HEK293T (cell line): ENCODE data around the gene MPP3.
"Not testable (repeated sequence)": the region's sequence is repeated elsewhere in the genome, so short reads cannot be mapped to it uniquely, and the experiment has no call there.

Source experiments
- CTCF ChIA-PET: fragments of 350-600 bp; formaldehyde crosslinking; extraction: SDS; loops from one replicate; lab custom pipeline; 2021; ENCODE audit warnings: antibody characterized with exemption, inconsistent platforms; lab: Yijun Ruan, JAX
- POLR2A ChIA-PET: fragments of 350-600 bp; formaldehyde crosslinking; extraction: SDS; loops from one replicate; lab custom pipeline; 2020; ENCODE audit warnings: antibody characterized with exemption, inconsistent platforms; lab: Yijun Ruan, JAX
- DNase-seq: peaks from one replicate; pipeline ENCODE4 v3.0.0; 2012; ENCODE audit warnings: mixed read lengths; ENCODE audit errors: extremely low spot score
- ARNT ChIP-seq: fragments of 450-650 bp; IDR thresholded peaks from 2 replicates; pipeline ENCODE4 v1.6.1; 2017; ENCODE audit warnings: mild to moderate bottlenecking
- BHLHE40 ChIP-seq: fragments of 450-650 bp; IDR thresholded peaks from 2 replicates; pipeline ENCODE4 v1.6.1; 2016; ENCODE audit warnings: mild to moderate bottlenecking, moderate library complexity, borderline replicate concordance
- CTBP1 ChIP-seq: fragments of 450-650 bp; IDR thresholded peaks from 2 replicates; pipeline ENCODE4 v1.6.1; 2016; ENCODE audit warnings: borderline replicate concordance
- ELF4 ChIP-seq: fragments of 450-650 bp; IDR thresholded peaks from 2 replicates; pipeline ENCODE4 v1.6.1; 2017; ENCODE audit warnings: antibody characterized with exemption
- FOXA1 ChIP-seq: fragments of 450-650 bp; IDR thresholded peaks from 2 replicates; pipeline ENCODE4 v1.6.1; 2016; ENCODE audit warnings: mild to moderate bottlenecking
- FOXK2 ChIP-seq: fragments of 450-650 bp; IDR thresholded peaks from 2 replicates; pipeline ENCODE4 v1.6.1; 2016; ENCODE audit warnings: mild to moderate bottlenecking
- FOXM1 ChIP-seq: fragments of 450-650 bp; IDR thresholded peaks from 2 replicates; pipeline ENCODE4 v1.6.1; 2017; ENCODE audit warnings: mild to moderate bottlenecking, borderline replicate concordance
- HDGF ChIP-seq: fragments of 450-650 bp; IDR thresholded peaks from 2 replicates; pipeline ENCODE4 v1.6.1; 2017; ENCODE audit warnings: antibody characterized with exemption, borderline replicate concordance
- L3MBTL2 ChIP-seq: fragments of 450-650 bp; conservative IDR thresholded peaks from 2 replicates; pipeline ENCODE4 v1.6.1; 2016; ENCODE audit warnings: mild to moderate bottlenecking
- LEF1 ChIP-seq: fragments of 450-650 bp; IDR thresholded peaks from 2 replicates; pipeline ENCODE4 v1.6.1; 2017; ENCODE audit warnings: mild to moderate bottlenecking, borderline replicate concordance
- NFRKB ChIP-seq: fragments of 450-650 bp; IDR thresholded peaks from 2 replicates; pipeline ENCODE4 v1.6.1; 2016; ENCODE audit warnings: mild to moderate bottlenecking, moderate library complexity
- PKNOX1 ChIP-seq: fragments of 450-650 bp; IDR thresholded peaks from 2 replicates; pipeline ENCODE4 v1.6.1; 2016
- SP1 ChIP-seq: fragments of 450-650 bp; IDR thresholded peaks from 2 replicates; pipeline ENCODE4 v1.6.1; 2017
- SUZ12 ChIP-seq: fragments of 450-650 bp; IDR thresholded peaks from 2 replicates; pipeline ENCODE4 v1.6.1; 2016; ENCODE audit warnings: mild to moderate bottlenecking
- TARDBP ChIP-seq: fragments of 450-650 bp; IDR thresholded peaks from 2 replicates; pipeline ENCODE4 v1.6.1; 2016
- ZNF384 ChIP-seq: fragments of 450-650 bp; IDR thresholded peaks from 2 replicates; pipeline ENCODE4 v1.6.1; 2016

The MPP3 gene

GRCh38 chr17:43805117-43805516, 27.8 kb downstream of the MPP3 start:
- no peak for DNase-seq
- POLR2A ChIA-PET: no interaction called here
- no peak for TF ChIP-seq LEF1
- TF ChIP-seq FOXA1: no peak
- TF ChIP-seq ARNT: no peak
- no peak for TF ChIP-seq SUZ12
- TF ChIP-seq PKNOX1: no peak
- no peak for TF ChIP-seq FOXM1
- no peak for TF ChIP-seq FOXK2
- no peak for TF ChIP-seq NFRKB
- no peak for TF ChIP-seq SP1
- TF ChIP-seq TARDBP: no peak
- TF ChIP-seq HDGF: no peak
- TF ChIP-seq L3MBTL2: no peak
- TF ChIP-seq CTBP1: no peak
- TF ChIP-seq ELF4: no peak
- no peak for TF ChIP-seq BHLHE40
- TF ChIP-seq ZNF384: no peak
- CTCF ChIA-PET: no interaction called here

GRCh38 chr17:43803758-43804157, 29.2 kb downstream of the MPP3 start:
- POLR2A ChIA-PET: no interaction called here
- no peak for DNase-seq
- TF ChIP-seq PKNOX1: no peak
- no peak for TF ChIP-seq ARNT
- no peak for TF ChIP-seq NFRKB
- no peak for TF ChIP-seq BHLHE40
- TF ChIP-seq SUZ12: no peak
- no peak for TF ChIP-seq FOXA1
- no peak for TF ChIP-seq HDGF
- TF ChIP-seq LEF1: no peak
- no peak for TF ChIP-seq FOXK2
- TF ChIP-seq CTBP1: no peak
- TF ChIP-seq TARDBP: no peak
- TF ChIP-seq SP1: no peak
- no peak for TF ChIP-seq FOXM1
- no peak for TF ChIP-seq ELF4
- TF ChIP-seq L3MBTL2: no peak
- TF ChIP-seq ZNF384: no peak
- CTCF ChIA-PET: no interaction called here

GRCh38 chr17:43801844-43802243, 31.1 kb downstream of the MPP3 start:
- no peak for DNase-seq
- POLR2A ChIA-PET: interaction anchor here (1.4 kb wide), 1 partner anchor 23 kb away, joined by 3 read pairs; the partner anchor contains the start of gene DUSP3
- TF ChIP-seq SP1 (no peak), L3MBTL2 (no peak), LEF1 (no peak), PKNOX1 (no peak), ZNF384 (no peak), NFRKB (no peak)
- CTCF ChIA-PET: no interaction called here

GRCh38 chr17:43800736-43801135, 32.2 kb downstream of the MPP3 start:
- ChIA-PET POLR2A (no interaction called here), CTCF (no interaction called here)
- TF ChIP-seq CTBP1: no peak
- DNase-seq: no peak

GRCh38 chr17:43799047-43799446, 33.9 kb downstream of the MPP3 start:
- POLR2A ChIA-PET: interaction anchor here (1.5 to 1.8 kb wide), 2 partner anchors 20 to 34 kb away, joined by 3 to 4 read pairs; partner anchors contain the start of genes DUSP3 and MPP3
- CTCF ChIA-PET: no interaction called here
- DNase-seq: no peak
- TF ChIP-seq FOXK2 (no peak), ARNT (no peak), CTBP1 (no peak), PKNOX1 (no peak), SUZ12 (no peak), LEF1 (no peak), FOXA1 (no peak), NFRKB (no peak), FOXM1 (no peak), HDGF (no peak), SP1 (no peak), TARDBP (no peak)

- POLR2A ChIA-PET, DNase-seq: not testable (repeated sequence)
- CTCF ChIA-PET: interaction anchor here (0.6 kb wide), 1 partner anchor 30 kb away, joined by 3 read pairs; no protein-coding TSS in a partner anchor
Observed at GRCh38 chr17:43798024-43798423, 34.9 kb downstream of the MPP3 start.

GRCh38 chr17:43792668-43793067, 40.3 kb downstream of the MPP3 start:
- POLR2A ChIA-PET, CTCF ChIA-PET, DNase-seq: not testable (repeated sequence)
